ENCODE data around the gene ANG. TPM values are rescaled to one million over a fixed set of nuclear protein-coding genes. Genes with fewer than 3 reads are reported as not detected.
"Not testable (repeated sequence)": the region's sequence is repeated elsewhere in the genome, so short reads cannot be mapped to it uniquely, and the experiment has no call there.

ANG gene
- total RNA-seq, 1 experiment from 2014 or later: 5.8 TPM

DNA sequence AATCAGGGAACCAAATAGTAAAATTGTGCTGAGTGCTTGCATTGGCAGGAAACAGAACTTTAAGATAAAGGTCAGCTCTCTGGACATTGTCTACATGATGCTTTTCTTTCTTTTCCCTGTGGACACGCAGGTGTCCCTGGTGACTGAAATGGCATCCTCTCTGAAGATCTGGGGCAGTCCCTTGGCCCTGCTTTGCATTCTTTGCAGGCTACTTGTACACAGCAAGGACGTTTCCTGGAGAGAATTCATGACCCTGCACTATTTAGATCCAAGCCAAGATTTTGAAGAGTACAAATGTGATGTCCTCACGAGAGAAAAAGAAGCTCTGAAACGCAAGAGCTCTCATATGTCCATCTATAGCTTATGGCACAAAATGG, 45.9 kb downstream of the ANG start (continued):
- TF ChIP-seq TCF7L2 (IDR thresholded peaks at IDR 0.05; ENCODE audit: borderline replicate concordance, extremely low read depth, insufficient read depth, insufficient read length) (no peak), SRF (IDR thresholded peaks at IDR 0.05; ENCODE audit: low read depth) (no peak), SP1 (IDR thresholded peaks at IDR 0.05; ENCODE audit: low read depth) (no peak), CBX3 (IDR thresholded peaks at IDR 0.05; ENCODE audit: low read depth) (no peak)

DNA sequence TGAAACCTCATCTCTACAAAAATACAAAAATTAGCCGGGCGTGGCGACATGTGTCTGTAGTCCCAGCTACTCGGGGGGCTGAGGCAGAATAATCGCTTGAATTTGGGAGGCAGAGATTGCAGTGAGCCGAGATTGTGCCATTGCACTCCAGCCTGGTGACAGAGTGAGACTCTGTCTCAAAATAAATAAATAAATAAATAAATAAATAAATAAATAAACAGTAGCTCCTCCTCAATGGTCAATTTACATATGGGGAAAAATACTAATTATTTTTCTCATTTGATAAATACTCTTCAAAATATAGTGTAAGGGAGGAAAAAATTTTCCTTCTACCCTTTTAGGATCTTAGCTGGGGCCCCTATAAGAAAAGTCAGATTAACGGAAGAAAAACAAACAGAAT, 49.7 kb downstream of the ANG start:
- H4K20me1 ChIP-seq (ENCODE audit: insufficient read depth); DNase-seq (ENCODE audit: low read depth, low spot score); H3K36me3 ChIP-seq (ENCODE audit: control insufficient read depth in 1 of 2, insufficient read depth in 2 of 2, low read length in 2 of 2); H3K27me3 ChIP-seq (ENCODE audit: insufficient read depth, low read length); H2AFZ ChIP-seq (ENCODE audit: low read depth, low read length, poor library complexity, severe bottlenecking); ATAC-seq; H3K4me1 ChIP-seq (ENCODE audit: control insufficient read depth in 1 of 2, insufficient read depth in 2 of 2, low read length in 2 of 2); BruUV-seq (replicated peaks); H3K4me2 ChIP-seq (ENCODE audit: low read length); H3K79me2 ChIP-seq (ENCODE audit: insufficient read depth, low read length); RAD21 ChIA-PET (ENCODE audit: low non-redundant PET in 1 of 2, low total read pairs in 2 of 2, uncharacterized antibody in 2 of 2, unreplicated experiment in 2 of 2); intact Hi-C loops (cut with micrococcal nuclease); H3K4me3 ChIP-seq (replicated peaks in 1 of 2; ENCODE audit: low read depth in 1 of 2, low read length in 2 of 2); H3K9me3 ChIP-seq (ENCODE audit: control insufficient read depth in 1 of 2, insufficient read depth in 1 of 2, low read depth in 1 of 2, low read length in 2 of 2); H3K27ac ChIP-seq (ENCODE audit: low read depth, low read length); H3K9ac ChIP-seq (ENCODE audit: low read length); H3K9me2 ChIP-seq (ENCODE audit: insufficient read depth); POLR2A ChIA-PET: not testable (repeated sequence)
- CTCF ChIA-PET: interaction anchor here (1.6 kb wide), 1 partner anchor 20 kb away, joined by 3 read pairs; no protein-coding TSS in a partner anchor

- no peaks in the 10 kb centered on the region for H4K20me1 ChIP-seq (ENCODE audit: insufficient read depth)
- intact Hi-C loops (cut with micrococcal nuclease): no loop called here
- ChIA-PET CTCF (no interaction called here), RAD21 (ENCODE audit: low non-redundant PET in 1 of 2, low total read pairs in 2 of 2, uncharacterized antibody in 2 of 2, unreplicated experiment in 2 of 2) (no interaction called here), POLR2A (no interaction called here)
- no peaks in the 10 kb centered on the region for H3K36me3 ChIP-seq (ENCODE audit: control insufficient read depth in 1 of 2, insufficient read depth in 2 of 2, low read length in 2 of 2)
- H3K9ac ChIP-seq (ENCODE audit: low read length): no peak overlapping the region
- H3K4me1 ChIP-seq (ENCODE audit: control insufficient read depth in 1 of 2, insufficient read depth in 2 of 2, low read length in 2 of 2): no peaks in the 10 kb centered on the region
- H3K9me3 ChIP-seq (ENCODE audit: control insufficient read depth in 1 of 2, insufficient read depth in 1 of 2, low read depth in 1 of 2, low read length in 2 of 2): no peaks in the 10 kb centered on the region
- TF ChIP-seq CBX3 (IDR thresholded peaks at IDR 0.05; ENCODE audit: low read depth) (no peak), POLR2AphosphoS5 (IDR thresholded peaks at IDR 0.05; ENCODE audit: low read depth, low read length) (no peak), SIN3A (IDR thresholded peaks at IDR 0.05; ENCODE audit: low read depth) (no peak), TCF7L2 (IDR thresholded peaks at IDR 0.05; ENCODE audit: borderline replicate concordance, extremely low read depth, insufficient read depth, insufficient read length) (no peak), JUND (IDR thresholded peaks at IDR 0.05) (no peak), RAD21 (IDR thresholded peaks at IDR 0.05; ENCODE audit: low read depth) (no peak), FOSL1 (IDR thresholded peaks at IDR 0.05; ENCODE audit: low read depth) (no peak), POLR2A (IDR thresholded peaks at IDR 0.05; ENCODE audit: borderline replicate concordance, extremely low read depth, insufficient read depth, insufficient read length) (no peak), YY1 (IDR thresholded peaks at IDR 0.05; ENCODE audit: extremely low read depth, insufficient replicate concordance, low read depth, low read length) (no peak), ZNF274 (IDR thresholded peaks at IDR 0.05; ENCODE audit: low read depth, low read length) (no peak), CEBPB (IDR thresholded peaks at IDR 0.05; ENCODE audit: low read depth) (no peak), SP1 (IDR thresholded peaks at IDR 0.05; ENCODE audit: low read depth) (no peak), ZBTB33 (IDR thresholded peaks at IDR 0.05; ENCODE audit: extremely low read depth, insufficient replicate concordance, low read length) (no peak), EGR1 (IDR thresholded peaks at IDR 0.05; ENCODE audit: low read depth) (no peak)
- TF ChIP-seq, protein P1, sequence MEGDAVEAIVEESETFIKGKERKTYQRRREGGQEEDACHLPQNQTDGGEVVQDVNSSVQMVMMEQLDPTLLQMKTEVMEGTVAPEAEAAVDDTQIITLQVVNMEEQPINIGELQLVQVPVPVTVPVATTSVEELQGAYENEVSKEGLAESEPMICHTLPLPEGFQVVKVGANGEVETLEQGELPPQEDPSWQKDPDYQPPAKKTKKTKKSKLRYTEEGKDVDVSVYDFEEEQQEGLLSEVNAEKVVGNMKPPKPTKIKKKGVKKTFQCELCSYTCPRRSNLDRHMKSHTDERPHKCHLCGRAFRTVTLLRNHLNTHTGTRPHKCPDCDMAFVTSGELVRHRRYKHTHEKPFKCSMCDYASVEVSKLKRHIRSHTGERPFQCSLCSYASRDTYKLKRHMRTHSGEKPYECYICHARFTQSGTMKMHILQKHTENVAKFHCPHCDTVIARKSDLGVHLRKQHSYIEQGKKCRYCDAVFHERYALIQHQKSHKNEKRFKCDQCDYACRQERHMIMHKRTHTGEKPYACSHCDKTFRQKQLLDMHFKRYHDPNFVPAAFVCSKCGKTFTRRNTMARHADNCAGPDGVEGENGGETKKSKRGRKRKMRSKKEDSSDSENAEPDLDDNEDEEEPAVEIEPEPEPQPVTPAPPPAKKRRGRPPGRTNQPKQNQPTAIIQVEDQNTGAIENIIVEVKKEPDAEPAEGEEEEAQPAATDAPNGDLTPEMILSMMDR (IDR thresholded peaks at IDR 0.05 in 2 of 3, conservative IDR thresholded peaks at IDR 0.05 in 1 of 3; ENCODE audit: borderline replicate concordance in 1 of 3, insufficient read depth in 1 of 3, low read depth in 2 of 3, low read length in 2 of 3): no peak
- ATAC-seq: no peak
- no peaks in the 10 kb centered on the region for H3K79me2 ChIP-seq (ENCODE audit: insufficient read depth, low read length)
- DNase-seq (ENCODE audit: low read depth, low spot score): no peak
- no peak overlapping the region for H2AFZ ChIP-seq (ENCODE audit: low read depth, low read length, poor library complexity, severe bottlenecking)
- no peaks in the 10 kb centered on the region for H3K27me3 ChIP-seq (ENCODE audit: insufficient read depth, low read length)
- no peak overlapping the region for H3K4me3 ChIP-seq (replicated peaks in 1 of 2; ENCODE audit: low read depth in 1 of 2, low read length in 2 of 2)
- BruUV-seq (replicated peaks): no TSS peak
- no peaks in the 10 kb centered on the region for H3K9me2 ChIP-seq (ENCODE audit: insufficient read depth)
- no peak overlapping the region for H3K27ac ChIP-seq (ENCODE audit: low read depth, low read length)
- no peak overlapping the region for H3K4me2 ChIP-seq (ENCODE audit: low read length)
Observed at GRCh38 chr14:20742132-20742531, 53.6 kb downstream of the ANG start.
